Medulla oblongata (tissue), 1 donor: ENCODE measurements around the gene DSC2.
A peak's percentile ranks its signal among the peaks of the same experiment; 100 is the strongest.
"Not testable (repeated sequence)": the region's sequence is repeated elsewhere in the genome, so short reads cannot be mapped to it uniquely, and the experiment has no call there.

ENCODE experiments used
- DNase-seq: peaks from one replicate; pipeline ENCODE4 v3.0.0-alpha.2; 2015; ENCODE audit errors: extremely low spot score

DSC2 gene

GRCh38 chr18:31102025-31102684, at the start of gene DSC2:
Gene DSC2, minus strand, starts transcription at chr18:31102421. Its CDS starts 450 bp downstream, at chr18:31101971.
- no peak for DNase-seq

DNA sequence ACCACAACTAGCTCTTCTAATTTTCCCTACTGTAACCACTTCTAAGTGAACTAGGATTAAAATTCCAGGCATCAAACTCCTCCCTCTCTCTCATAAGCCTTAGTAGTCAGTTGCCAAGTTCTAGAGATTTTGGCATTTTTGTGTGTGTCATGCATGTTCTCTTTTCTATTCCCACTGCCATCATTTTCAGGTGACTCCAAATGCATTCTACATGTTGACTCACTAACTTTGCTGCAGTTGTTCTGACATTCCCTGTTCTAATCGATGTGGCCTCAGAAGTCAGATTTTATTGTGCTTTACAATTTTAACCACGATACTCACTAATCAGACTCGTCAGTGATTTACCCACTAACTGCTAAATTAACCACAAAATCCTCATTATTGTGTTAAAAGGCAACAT, 47.1 kb upstream of the DSC2 start:
- DNase-seq = no peak

DNA sequence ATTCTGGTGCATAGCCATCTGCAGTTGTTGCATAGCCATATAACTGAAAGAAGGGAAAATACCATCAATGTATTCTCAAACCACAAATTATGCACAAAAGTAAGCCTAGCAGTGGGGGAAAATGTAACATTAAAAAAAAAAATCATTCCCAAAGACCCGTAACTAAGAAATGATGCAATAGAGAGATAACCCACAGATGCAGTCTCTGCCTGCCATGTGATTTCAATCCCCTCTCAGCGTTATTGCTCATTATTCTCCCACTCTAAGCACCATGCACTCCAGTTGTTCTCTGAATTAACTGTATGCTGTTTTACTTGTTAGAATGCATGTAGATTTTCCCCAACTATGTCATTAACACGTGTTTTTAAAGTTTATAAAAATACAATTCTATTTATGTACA, 46.4 kb upstream of the DSC2 start:
- no peak for DNase-seq

DNA sequence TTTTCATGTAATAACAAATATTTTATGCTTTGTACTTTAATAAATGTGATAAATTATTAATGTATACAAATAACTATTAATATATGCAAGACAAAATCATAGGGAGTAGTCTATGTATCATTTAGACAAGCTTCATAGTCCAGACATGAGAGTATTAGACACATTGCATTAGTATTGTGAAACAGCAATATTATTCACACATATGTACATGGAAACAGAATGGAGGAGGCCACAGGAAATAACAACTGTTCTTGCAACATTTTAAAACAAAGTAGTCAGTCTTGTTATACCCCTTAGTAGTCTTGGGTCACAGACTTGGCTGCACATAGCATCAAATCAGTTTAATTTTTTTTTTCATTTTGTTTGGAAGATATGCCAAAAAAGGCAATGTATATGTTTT, 44.6 kb upstream of the DSC2 start:
- no peak for DNase-seq

- no peak for DNase-seq
Observed at GRCh38 chr18:31143025-31143424, 40.8 kb upstream of the DSC2 start.

GRCh38 chr18:31138709-31139108, 36.5 kb upstream of the DSC2 start:
- DNase-seq = no peak

- no peak for DNase-seq
Observed at GRCh38 chr18:31134988-31135529, 32.8 kb upstream of the DSC2 start.

DNA sequence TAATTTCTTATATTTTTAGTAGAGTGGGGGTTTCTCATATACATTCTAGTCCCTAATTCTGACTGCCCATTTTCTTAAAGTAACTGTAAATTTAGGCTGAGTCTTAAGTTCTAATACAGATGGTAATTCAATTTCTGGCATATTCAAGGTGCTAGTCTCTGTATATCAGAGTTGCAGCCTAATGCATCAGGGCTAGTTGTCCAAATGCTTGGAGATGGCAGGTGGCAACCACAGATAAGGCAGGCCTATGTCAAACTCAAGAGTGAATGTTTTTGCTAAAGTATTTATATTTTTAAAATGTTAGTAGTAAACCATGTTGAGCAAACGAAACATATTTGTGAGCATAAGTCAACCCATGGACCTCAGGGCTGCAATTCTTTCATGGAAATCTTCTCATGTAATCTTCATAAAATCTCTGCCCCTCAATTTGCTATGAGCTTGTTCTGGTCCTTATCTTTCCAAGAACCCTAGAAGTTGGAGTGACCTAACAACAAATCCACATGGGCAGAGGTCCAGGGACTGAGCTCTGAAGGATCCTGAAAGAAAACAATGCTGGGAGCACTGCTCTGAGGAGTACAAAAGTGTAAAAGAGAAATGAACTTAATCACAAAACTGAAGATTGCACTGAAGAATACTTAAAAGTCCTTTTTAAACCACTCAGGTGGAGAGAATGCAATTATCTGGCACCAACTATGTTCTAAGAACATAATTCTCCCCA, 27.3 kb upstream of the DSC2 start:
- DNase-seq = no peak

GRCh38 chr18:31125878-31126277, 23.7 kb upstream of the DSC2 start:
- no peak for DNase-seq

DNA sequence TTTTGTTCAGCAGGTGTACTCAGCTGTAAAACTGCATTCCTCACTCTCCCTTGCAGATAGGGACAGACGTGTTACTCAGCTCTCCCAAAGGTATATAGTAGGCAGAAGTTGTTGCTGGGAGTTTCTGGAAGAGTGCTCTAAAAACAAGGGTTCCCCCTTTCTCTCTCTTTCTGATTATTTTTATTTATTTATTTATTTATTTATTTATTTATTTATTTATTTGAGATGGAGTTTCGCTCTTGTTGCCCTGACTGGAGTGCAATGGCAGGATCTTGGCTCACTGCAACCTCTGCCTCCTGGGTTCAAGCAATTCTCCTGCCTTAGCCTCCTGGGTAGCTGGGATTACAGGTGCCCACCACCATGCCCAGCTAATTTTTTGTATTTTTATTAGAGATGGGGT, 20.9 kb upstream of the DSC2 start:
- not testable (repeated sequence) for DNase-seq

DNA sequence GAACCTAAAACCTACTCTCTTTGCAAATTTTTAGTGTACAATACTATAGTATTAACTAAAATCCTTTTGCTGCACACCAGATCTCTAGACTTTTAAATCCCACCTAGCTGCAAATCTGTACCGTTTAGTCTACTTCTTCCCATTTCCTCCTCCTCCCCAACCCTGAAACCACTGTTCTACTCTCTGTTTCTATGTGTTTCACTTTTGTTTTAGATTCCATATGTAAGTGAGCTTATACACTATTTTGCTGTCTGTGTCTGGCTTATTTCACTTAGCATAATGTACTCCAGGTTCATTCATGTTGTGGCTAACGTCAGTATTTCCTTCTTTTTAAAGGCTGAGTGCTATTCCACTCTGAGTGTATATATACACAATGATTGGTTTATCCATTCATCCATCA, 18.4 kb upstream of the DSC2 start:
- DNase-seq = no peak

- DNase-seq = no peak
Observed at GRCh38 chr18:31116853-31117595, 14.8 kb upstream of the DSC2 start.

GRCh38 chr18:31112804-31113203, 10.6 kb upstream of the DSC2 start:
- DNase-seq = no peak

- no peak for DNase-seq
Observed at GRCh38 chr18:31105733-31106132, 3.5 kb upstream of the DSC2 start.

- DNase-seq = no peak
Observed at GRCh38 chr18:31104444-31104843, 2.2 kb upstream of the DSC2 start.

DNA sequence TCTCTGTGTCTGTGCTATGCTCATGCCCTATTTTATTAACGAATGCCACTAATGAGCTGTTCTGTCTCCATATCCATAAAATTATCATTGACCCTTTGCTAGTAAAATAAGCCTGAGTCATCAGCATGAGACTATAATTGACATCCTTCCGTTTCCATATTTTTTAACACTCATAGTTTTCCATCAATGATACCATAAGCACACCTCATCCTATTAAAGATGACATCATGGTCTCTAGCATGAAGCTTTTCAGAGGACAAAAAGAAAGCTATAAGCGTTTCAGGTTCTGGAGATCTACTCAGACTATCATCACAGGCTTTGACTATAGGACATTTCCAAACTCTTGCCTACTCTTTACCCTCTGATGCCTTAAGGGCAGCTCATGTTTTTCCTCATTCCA, 1.2 kb upstream of the DSC2 start:
- no peak for DNase-seq

DNA sequence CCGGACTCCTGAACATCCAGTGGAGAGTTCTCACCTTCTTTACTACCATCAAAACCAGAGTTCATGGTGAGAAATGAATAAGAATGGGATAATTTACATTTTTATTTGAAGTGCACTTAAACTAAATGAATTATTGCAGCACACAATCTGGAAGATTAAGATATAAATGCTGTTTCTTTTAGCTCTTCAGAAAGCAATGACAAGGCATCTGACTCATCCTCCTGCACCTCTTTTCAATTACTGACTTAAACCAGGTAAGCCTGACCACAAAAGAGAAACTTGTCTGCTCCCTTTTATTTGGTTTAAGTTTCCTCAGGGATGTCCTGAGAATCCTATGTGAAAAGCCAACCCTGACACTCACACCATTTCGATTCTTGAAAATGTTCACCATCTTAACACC, 720 bp upstream of the DSC2 start:
- no peak for DNase-seq

- DNase-seq = peak; percentile 61
Observed at GRCh38 chr18:31101183-31102024, 817 bp downstream of the DSC2 start.

DNA sequence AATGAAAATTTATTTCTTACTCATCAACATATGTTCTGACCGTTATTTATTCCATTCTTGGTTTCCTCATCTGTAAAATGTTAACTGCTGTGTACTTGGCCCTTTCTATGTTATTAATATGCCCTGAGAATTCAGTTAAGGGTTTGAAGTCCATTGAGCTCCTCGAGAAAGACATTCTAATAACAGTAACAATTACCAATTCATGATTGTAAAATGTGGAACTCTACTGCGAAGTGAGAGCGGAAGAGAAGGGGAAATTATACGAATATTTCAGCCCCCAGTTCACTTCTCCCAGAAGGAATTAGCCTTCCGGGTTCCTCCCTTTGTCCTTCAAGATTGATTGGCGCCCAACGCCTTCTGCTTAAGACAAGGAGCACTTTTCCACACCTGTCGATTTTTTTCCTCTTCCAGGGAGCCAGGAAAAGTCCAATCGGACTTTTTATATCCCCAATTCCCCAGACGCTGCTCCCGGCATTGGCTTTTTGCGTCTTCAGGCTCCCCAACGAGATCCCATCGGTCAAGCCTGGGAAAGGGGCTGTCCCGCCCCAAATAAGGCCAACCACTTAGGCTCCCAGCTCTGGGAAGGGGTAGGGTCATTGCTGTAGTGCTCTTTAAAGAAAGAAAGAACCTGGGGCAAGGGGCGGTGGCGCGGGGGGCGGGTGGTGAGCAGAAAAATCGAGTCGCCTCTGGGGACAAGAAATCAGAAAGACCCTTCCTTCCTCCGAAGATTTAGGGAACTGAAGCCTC, 1.6 kb downstream of the DSC2 start:
- DNase-seq = no peak

GRCh38 chr18:31099450-31100230, 2.6 kb downstream of the DSC2 start:
- no peak for DNase-seq
